ENCODE data around the gene ADPGK.

- TF ChIP-seq, protein P1, sequence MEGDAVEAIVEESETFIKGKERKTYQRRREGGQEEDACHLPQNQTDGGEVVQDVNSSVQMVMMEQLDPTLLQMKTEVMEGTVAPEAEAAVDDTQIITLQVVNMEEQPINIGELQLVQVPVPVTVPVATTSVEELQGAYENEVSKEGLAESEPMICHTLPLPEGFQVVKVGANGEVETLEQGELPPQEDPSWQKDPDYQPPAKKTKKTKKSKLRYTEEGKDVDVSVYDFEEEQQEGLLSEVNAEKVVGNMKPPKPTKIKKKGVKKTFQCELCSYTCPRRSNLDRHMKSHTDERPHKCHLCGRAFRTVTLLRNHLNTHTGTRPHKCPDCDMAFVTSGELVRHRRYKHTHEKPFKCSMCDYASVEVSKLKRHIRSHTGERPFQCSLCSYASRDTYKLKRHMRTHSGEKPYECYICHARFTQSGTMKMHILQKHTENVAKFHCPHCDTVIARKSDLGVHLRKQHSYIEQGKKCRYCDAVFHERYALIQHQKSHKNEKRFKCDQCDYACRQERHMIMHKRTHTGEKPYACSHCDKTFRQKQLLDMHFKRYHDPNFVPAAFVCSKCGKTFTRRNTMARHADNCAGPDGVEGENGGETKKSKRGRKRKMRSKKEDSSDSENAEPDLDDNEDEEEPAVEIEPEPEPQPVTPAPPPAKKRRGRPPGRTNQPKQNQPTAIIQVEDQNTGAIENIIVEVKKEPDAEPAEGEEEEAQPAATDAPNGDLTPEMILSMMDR (IDR thresholded peaks at IDR 0.05), result no peak
- no peak for TF ChIP-seq POLR2A (IDR thresholded peaks at IDR 0.05)
- no peak for TF ChIP-seq POLR2AphosphoS5 (IDR thresholded peaks at IDR 0.05)
Observed at GRCh38 chr15:72801590-72802325, 18.2 kb upstream of the ADPGK start.
